Mesothelial cell of epicardium (in vitro differentiated cells): ENCODE measurements around the gene MRPS11. TPM values are rescaled to one million over a fixed set of nuclear protein-coding genes. Genes with fewer than 3 reads are reported as not detected.
"Not testable (repeated sequence)": the region's sequence is repeated elsewhere in the genome, so short reads cannot be mapped to it uniquely, and the experiment has no call there.

Experiments used
- DNase-seq, 2 experiments: peaks; one replicate each; pipeline ENCODE4 v3.0.0; 2021; ENCODE audit warnings: low spot score in 2 of 2; ENCODE audit not compliant: unreplicated experiment in 2 of 2
- H3K27ac Mint-ChIP-seq: 2 replicates; pipeline ENCODE4 v1.8.0; 2021; ENCODE audit warnings: mixed read lengths
- H3K27me3 Mint-ChIP-seq: 2 replicates; pipeline ENCODE4 v1.8.0; 2021; ENCODE audit warnings: low read depth, mixed read lengths
- H3K36me3 Mint-ChIP-seq: 2 replicates; pipeline ENCODE4 v1.8.0; 2021; ENCODE audit warnings: mixed read lengths
- H3K4me1 Mint-ChIP-seq: 2 replicates; pipeline ENCODE4 v1.8.0; 2021; ENCODE audit warnings: mixed read lengths
- H3K4me3 Mint-ChIP-seq: 2 replicates; pipeline ENCODE4 v1.8.0; 2021; ENCODE audit warnings: mild to moderate bottlenecking, moderate library complexity, mixed read lengths
- H3K9me3 Mint-ChIP-seq: 2 replicates; pipeline ENCODE4 v1.8.0; 2021; ENCODE audit warnings: mixed read lengths
- CTCF ChIP-seq: fragments of 200-600 bp; sonication (generic); IDR thresholded peaks from one replicate; pipeline ENCODE4 v1.5.0; 2021; ENCODE audit warnings: antibody characterized with exemption; ENCODE audit not compliant: unreplicated experiment
- total RNA-seq: library from RNA; stranded (reverse); gene quantifications from 3 replicates; pipeline ENCODE4 v1.2.1, GENCODE V29; 2021

The MRPS11 gene
- total RNA-seq, 1 donor from 2014 or later, result 38.9 TPM

DNA sequence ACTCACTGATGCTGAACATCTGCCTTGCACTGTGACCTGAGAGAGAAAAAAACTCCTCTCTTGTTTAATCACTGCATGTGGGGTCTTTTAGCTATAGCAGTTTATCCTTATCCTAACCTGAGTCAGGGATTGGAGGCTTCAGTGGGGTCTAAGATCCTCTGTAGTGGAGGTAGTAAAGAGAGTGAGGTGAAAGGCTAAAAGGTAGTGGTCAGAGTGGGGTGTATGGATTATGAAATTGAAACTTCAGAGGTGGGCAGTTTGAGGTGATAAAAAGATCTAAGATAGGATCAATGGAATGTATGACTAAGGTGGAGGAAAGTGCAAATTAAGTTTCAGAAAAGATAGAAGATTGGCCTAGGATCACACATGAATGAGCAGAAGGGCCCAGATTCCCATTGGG is 42.5 kb downstream of the MRPS11 start:
- H3K27me3 Mint-ChIP-seq, result no peaks in the 10 kb centered on the region
- H3K4me3 Mint-ChIP-seq, result no peak overlapping the region
- DNase-seq, result no peak
- no peaks in the 10 kb centered on the region for H3K9me3 Mint-ChIP-seq
- no peaks in the 10 kb centered on the region for H3K4me1 Mint-ChIP-seq
- TF ChIP-seq CTCF, result no peak
- no peak overlapping the region for H3K27ac Mint-ChIP-seq
- peaks cover 34% of the 10 kb centered on the region for H3K36me3 Mint-ChIP-seq

DNA sequence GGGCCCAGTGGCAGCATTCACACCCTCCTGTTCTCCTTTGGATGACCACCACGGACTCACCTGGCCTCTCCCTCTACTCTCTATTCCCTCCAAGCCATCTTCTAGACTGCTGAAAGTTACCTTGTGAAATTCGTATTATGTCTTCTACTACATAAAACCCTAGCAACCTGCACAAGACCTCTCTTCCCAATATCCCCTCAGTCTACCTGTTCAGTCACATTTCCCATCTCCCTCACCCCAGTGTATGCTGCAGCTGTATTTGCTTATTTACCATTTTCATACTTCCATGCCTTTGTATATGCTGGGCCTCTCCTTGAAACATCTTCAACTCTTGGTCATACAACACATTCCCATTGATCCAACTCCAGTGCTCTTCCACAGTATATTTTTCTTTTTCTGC is 43.7 kb downstream of the MRPS11 start:
- Mint-ChIP-seq H3K9me3 (no peaks in the 10 kb centered on the region), H3K4me1 (no peaks in the 10 kb centered on the region), H3K27me3 (no peaks in the 10 kb centered on the region), H3K27ac (no peak overlapping the region), H3K4me3 (no peak overlapping the region), H3K36me3 (peaks cover 34% of the 10 kb centered on the region)
- DNase-seq, result no peak
- TF ChIP-seq CTCF, result no peak

- H3K27me3 Mint-ChIP-seq, result no peaks in the 10 kb centered on the region
- no peaks in the 10 kb centered on the region for H3K9me3 Mint-ChIP-seq
- H3K36me3 Mint-ChIP-seq, result peaks cover 38% of the 10 kb centered on the region
- no peak for TF ChIP-seq CTCF
- H3K4me1 Mint-ChIP-seq, result no peaks in the 10 kb centered on the region
- H3K4me3 Mint-ChIP-seq, result no peak overlapping the region
- no peak overlapping the region for H3K27ac Mint-ChIP-seq
- no peak for DNase-seq
These were observed 44.6 kb downstream of the MRPS11 start for GRCh38 chr15:88512078-88512477.

DNA sequence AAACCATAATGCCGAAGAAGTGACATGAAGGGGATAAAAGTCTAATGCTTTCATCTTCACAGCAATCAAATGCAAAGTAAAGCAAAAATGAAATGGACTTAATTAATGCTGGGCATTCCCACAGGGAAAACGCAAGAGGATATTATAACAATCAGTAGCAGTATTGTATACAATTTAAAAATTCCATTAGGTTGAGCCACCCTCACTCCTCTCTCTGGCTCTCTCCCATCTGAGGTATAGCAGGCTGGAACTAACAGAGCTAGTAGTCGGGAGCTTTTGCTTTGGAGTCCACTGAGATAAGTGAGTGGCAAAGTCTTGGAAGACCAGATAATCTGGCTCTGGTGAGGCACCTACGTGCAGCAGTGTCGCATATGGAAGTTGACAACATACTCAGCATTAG is 45.1 kb downstream of the MRPS11 start:
- no peaks in the 10 kb centered on the region for H3K4me1 Mint-ChIP-seq
- H3K36me3 Mint-ChIP-seq, result peaks cover 35% of the 10 kb centered on the region
- no peaks in the 10 kb centered on the region for H3K27me3 Mint-ChIP-seq
- TF ChIP-seq CTCF, result no peak
- H3K9me3 Mint-ChIP-seq, result no peaks in the 10 kb centered on the region
- H3K4me3 Mint-ChIP-seq, result no peak overlapping the region
- no peak overlapping the region for H3K27ac Mint-ChIP-seq
- no peak for DNase-seq

- Mint-ChIP-seq H3K4me1 (no peaks in the 10 kb centered on the region), H3K4me3 (no peak overlapping the region), H3K27me3 (no peaks in the 10 kb centered on the region), H3K27ac (no peak overlapping the region), H3K36me3 (peaks cover 34% of the 10 kb centered on the region), H3K9me3 (no peaks in the 10 kb centered on the region)
- no peak for TF ChIP-seq CTCF
- no peak for DNase-seq
These were observed 45.7 kb downstream of the MRPS11 start for GRCh38 chr15:88513195-88513594.

- peaks cover 7% of the 10 kb centered on the region for H3K9me3 Mint-ChIP-seq
- H3K27me3 Mint-ChIP-seq, result no peaks in the 10 kb centered on the region
- H3K4me1 Mint-ChIP-seq, result no peaks in the 10 kb centered on the region
- peaks cover 12% of the 10 kb centered on the region for H3K36me3 Mint-ChIP-seq
- no peak for TF ChIP-seq CTCF
- no peak overlapping the region for H3K27ac Mint-ChIP-seq
- H3K4me3 Mint-ChIP-seq, result no peak overlapping the region
- DNase-seq, result no peak
These were observed 51.4 kb downstream of the MRPS11 start for GRCh38 chr15:88518903-88519302.

GRCh38 chr15:88524094-88524493 is 56.6 kb downstream of the MRPS11 start:
- H3K4me1 Mint-ChIP-seq, H3K27me3 Mint-ChIP-seq, H3K9me3 Mint-ChIP-seq, H3K27ac Mint-ChIP-seq, DNase-seq, H3K4me3 Mint-ChIP-seq: not testable (repeated sequence)
- peaks cover 36% of the 10 kb centered on the region for H3K36me3 Mint-ChIP-seq
